Myocyte (in vitro differentiated cells): Measurements from ENCODE around the gene TMEM72. TPM values are rescaled to one million over a fixed set of nuclear protein-coding genes. Genes with fewer than 3 reads are reported as not detected.
A peak's percentile ranks its signal among the peaks of the same experiment; 100 is the strongest.

Experiments
- DNase-seq: peaks from one replicate; pipeline ENCODE4 v3.0.0-alpha.2; 2012; ENCODE audit warnings: low read depth
- total RNA-seq: library from RNA; depleted of rRNA; stranded (reverse); fragments of >200 nt; gene quantifications from 2 replicates; pipeline ENCODE4 v1.2.3, GENCODE V29; 2014

TMEM72 gene
- total RNA-seq, 1 donor from 2014 or later, result 0.96 TPM

- no peak for DNase-seq
Observed at GRCh38 chr10:44889834-44890233, 21.3 kb upstream of the TMEM72 start.

GRCh38 chr10:44890696-44891563 lies 20.2 kb upstream of the TMEM72 start:
- DNase-seq, result peak; percentile 71

GRCh38 chr10:44891721-44892120 lies 19.4 kb upstream of the TMEM72 start:
- DNase-seq, result no peak

- DNase-seq, result peak; percentile 62
Observed at GRCh38 chr10:44893604-44894468, 17.3 kb upstream of the TMEM72 start.

DNA sequence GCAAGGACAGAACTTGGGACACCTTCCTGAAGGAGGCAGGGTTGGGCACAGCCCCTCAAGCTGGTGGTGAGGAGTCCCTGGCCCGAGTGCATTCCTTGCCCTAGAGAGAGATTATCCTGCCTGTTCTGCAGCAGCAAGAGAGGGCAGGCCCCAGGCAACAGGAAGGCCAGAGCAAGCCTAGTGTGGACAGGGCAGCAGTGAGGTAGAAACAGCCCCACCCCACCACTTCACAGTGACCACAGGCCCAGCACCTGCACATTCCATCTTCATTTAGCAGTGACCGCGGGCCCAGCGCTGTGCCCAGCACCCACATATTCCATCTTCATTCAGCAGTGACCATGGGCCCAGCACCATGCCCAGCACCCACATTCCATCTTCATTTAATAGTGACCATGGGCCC lies 16.4 kb upstream of the TMEM72 start:
- DNase-seq, result peak; percentile 62

DNA sequence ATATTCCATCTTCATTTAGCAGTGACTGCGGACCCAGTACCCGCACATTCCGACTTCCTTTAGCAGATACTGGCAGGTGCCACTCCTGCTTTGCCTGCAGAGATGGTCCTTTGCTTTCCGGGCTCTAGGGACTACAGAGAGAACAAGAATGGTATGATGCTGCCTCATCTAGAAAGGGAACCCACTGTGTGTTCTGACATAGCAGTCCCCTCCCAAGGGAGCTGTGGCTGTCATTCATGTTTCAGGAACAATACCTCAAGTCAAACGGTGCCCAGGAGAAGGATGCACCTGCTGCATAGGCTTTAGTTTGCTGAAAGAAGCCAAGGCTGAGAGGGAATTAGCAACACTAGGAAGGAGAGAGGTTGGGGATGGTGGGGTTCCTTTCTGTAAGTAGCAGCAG lies 15.9 kb upstream of the TMEM72 start:
- peak; percentile 49 for DNase-seq

- DNase-seq, result no peak
Observed at GRCh38 chr10:44897049-44897448, 14.1 kb upstream of the TMEM72 start.

- DNase-seq, result peak; percentile 80
Observed at GRCh38 chr10:44898665-44899064, 12.5 kb upstream of the TMEM72 start.

DNA sequence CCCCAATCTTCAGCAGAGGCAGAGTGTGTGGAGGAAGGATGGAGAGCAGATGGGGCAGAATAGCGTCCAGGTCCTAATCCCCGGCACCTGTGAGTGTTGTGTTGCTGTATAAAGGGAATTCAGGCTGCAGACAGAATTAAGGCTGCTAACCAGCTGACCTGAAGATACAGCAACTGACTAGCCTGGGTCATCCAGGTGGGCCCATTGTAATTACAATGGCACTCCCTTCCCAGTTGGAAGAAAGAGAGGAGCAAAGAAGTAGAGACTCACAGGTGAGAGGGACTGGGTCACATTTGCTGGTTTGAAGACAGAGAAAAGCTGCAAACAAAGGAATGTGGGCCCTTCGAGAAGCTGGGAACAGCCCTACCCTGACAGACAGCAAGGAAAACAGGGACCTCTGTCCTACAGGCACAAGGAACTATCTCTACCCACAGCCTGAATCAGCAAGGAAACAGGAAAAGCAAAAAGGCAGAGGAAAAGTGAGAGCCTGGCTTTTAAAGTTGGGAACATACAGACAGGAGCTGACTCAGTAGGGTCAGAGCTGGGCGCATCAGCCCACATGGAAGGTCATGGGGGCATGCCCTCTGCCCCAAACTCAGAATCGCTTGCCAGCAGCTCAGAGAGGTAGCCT lies 11.6 kb upstream of the TMEM72 start:
- no peak for DNase-seq

GRCh38 chr10:44902941-44903545 lies 8.1 kb upstream of the TMEM72 start:
- no peak for DNase-seq

DNA sequence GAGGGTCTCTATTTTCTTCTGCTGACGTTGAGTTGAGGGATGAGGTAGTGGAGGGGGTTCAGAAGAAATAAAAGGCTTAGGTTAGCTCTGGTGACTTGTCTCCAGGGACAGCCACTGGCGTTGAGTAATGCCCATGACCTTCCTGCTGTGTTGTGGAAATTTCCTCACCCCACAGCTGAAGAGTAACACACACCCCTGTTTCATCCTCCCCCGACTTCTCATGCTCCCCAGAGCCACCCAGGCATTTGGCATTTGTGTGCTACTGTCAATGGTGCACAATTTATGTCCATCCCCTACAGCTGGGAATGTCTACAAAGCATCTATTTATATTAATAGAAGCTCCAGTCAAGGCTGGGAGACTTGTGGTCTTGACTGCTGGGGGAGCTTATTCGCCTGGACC lies 4.7 kb upstream of the TMEM72 start:
- DNase-seq, result peak; percentile 88

- peak; percentile 36 for DNase-seq
Observed at GRCh38 chr10:44907556-44907955, 3.6 kb upstream of the TMEM72 start.

GRCh38 chr10:44908066-44908749 lies 2.9 kb upstream of the TMEM72 start:
- peak; percentile 89 for DNase-seq

DNA sequence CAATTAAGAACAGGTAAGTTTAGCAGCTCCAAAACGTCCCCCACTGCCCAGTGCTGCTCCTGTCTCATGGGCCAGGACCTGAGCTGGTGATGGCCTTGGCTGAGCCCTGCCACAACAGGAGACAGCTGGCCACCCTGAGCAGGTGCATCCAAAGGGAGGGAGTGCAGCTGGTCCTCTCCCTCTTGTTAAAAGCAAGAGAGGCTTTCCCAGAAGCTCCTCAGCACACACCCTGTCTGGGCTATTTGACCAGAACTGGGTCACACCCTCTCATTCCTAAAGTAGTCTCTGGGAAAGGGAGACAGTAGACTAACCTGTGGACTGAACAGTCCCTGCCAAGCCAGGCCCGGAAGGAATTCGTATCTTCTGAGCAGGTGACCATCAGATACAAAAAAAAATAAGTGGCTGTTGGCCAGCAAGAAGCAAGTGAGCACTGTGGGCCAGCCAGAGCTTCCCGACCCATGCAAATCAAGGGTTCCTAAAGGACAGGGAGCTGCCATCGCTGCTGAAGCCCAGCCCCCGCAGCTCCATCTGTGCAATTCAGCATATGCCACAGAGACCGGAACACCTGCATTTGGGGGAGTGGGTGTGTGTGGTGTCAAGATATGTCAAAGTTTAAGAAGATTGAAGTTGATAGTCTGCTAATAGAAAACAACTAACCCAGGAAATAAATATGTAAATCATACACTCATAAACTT lies 2.1 kb upstream of the TMEM72 start:
- DNase-seq, result peak; percentile 98

- DNase-seq, result no peak
Observed at GRCh38 chr10:44909910-44910309, 1.2 kb upstream of the TMEM72 start.

DNA sequence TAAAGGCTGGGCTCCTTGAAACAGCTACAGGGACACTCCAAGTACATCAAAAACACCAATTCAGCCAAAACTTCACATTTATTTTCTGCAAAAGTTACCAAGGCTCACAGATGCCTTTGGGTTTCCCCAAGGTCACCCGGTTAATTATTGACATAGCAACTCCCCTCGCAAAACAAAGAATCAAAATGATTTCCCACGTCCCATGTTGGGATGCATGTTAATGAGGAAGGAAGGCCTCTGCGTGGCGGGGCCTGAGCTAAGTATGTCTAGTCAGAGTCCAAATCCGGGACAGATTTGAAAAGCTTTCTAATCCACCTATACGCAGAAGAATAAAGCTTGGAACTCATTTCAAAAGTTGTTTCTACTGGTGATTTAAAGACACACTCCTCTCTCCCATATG lies 535 bp upstream of the TMEM72 start:
- DNase-seq, result no peak

- no peak for DNase-seq
Observed at GRCh38 chr10:44911951-44912350, 814 bp downstream of the TMEM72 start.

GRCh38 chr10:44913350-44914081 lies 2.4 kb downstream of the TMEM72 start:
- no peak for DNase-seq

GRCh38 chr10:44914891-44915290 lies 3.8 kb downstream of the TMEM72 start:
- DNase-seq, result no peak
